K562 (cell line): ENCODE data around the gene PPM1N. TPM values are rescaled to one million over a fixed set of nuclear protein-coding genes. Genes with fewer than 3 reads are reported as not detected.

ENCODE experiments used
- CSDE1 ChIP-seq, 2 experiments: fragments of 450-650 bp; IDR thresholded peaks; 2 replicates each; pipeline ENCODE4 v1.6.1; 2016; ENCODE audit warnings: mild to moderate bottlenecking in 1 of 2
- EP300 ChIP-seq: IDR thresholded peaks from 2 replicates; pipeline ENCODE4 v1.6.1; 2012; ENCODE audit warnings: low read length, improper control_type of control experiment
- ESRRB ChIP-seq: fragments of 250-450 bp; sonication (Bioruptor Pico); IDR thresholded peaks from 2 replicates; pipeline ENCODE4 v1.5.0; 2020; ENCODE audit warnings: mild to moderate bottlenecking, moderate library complexity, borderline replicate concordance
- ETV6 ChIP-seq, 3 experiments: fragments of 150-350 bp in 1 of 3; sonication (generic) in 1 of 3; formaldehyde crosslinking in 1 of 3; IDR thresholded peaks; 2 replicates each; pipeline versions ENCODE4 v1.6.1 to v1.8.0; 2014 to 2022; ENCODE audit warnings: borderline replicate concordance in 2 of 3, low read depth in 2 of 3, antibody characterized with exemption in 1 of 3, low read length in 1 of 3, mild to moderate bottlenecking in 1 of 3, missing genetic modification reagents in 1 of 3
- FOS ChIP-seq: IDR thresholded peaks from 3 replicates; pipeline ENCODE4 v1.6.1; 2011; ENCODE audit not compliant: insufficient read length; ENCODE audit errors: extremely low read depth
- GATAD2B ChIP-seq: fragments of 450-650 bp; IDR thresholded peaks from 2 replicates; pipeline ENCODE4 v1.6.1; 2017; ENCODE audit warnings: mild to moderate bottlenecking, borderline replicate concordance
- HEY1 ChIP-seq: fragments of 250-450 bp; sonication (Bioruptor Pico); IDR thresholded peaks from 2 replicates; pipeline ENCODE4 v1.5.0; 2020; ENCODE audit warnings: mild to moderate bottlenecking, moderate library complexity, borderline replicate concordance
- HMG20A ChIP-seq: fragments of 450-650 bp; formaldehyde crosslinking; conservative IDR thresholded peaks from 2 replicates; pipeline ENCODE4 v1.4.0; 2020; ENCODE audit warnings: mild to moderate bottlenecking, mixed read lengths
- HMG20B ChIP-seq: fragments of 250-450 bp; sonication (Bioruptor Pico); IDR thresholded peaks from 2 replicates; pipeline ENCODE4 v1.5.0; 2021; ENCODE audit warnings: mild to moderate bottlenecking
- MXI1 ChIP-seq: IDR thresholded peaks from 2 replicates; pipeline ENCODE4 v1.6.1; 2011; ENCODE audit warnings: low read depth, mild to moderate bottlenecking, improper control_type of control experiment, low read length
- PHB ChIP-seq: fragments of 250-450 bp; sonication (Bioruptor Pico); IDR thresholded peaks from 2 replicates; pipeline ENCODE4 v1.5.0; 2021
- POLR2B ChIP-seq: fragments of 450-650 bp; IDR thresholded peaks from 2 replicates; pipeline ENCODE4 v1.6.1; 2018; ENCODE audit warnings: low read depth; ENCODE audit not compliant: partially characterized antibody
- SRSF1 ChIP-seq: fragments of 200-400 bp; formaldehyde crosslinking; IDR thresholded peaks from 2 replicates; pipeline ENCODE4 v1.6.1; 2017; ENCODE audit warnings: mild to moderate bottlenecking, low read depth, low read length, moderate library complexity
- ZNF134 ChIP-seq: fragments of 250-450 bp; sonication (Bioruptor Pico); conservative IDR thresholded peaks from 2 replicates; pipeline ENCODE4 v1.4.0; 2020
- ZNF282 ChIP-seq: sonication (generic); formaldehyde crosslinking; IDR thresholded peaks from 2 replicates; pipeline ENCODE4 v1.8.1; 2023; ENCODE audit warnings: missing genetic modification reagents
- polyA plus RNA-seq, 8 experiments: library from polyadenylated mRNA; depleted of rRNA in 4 of 8; stranded (reverse) in 5 of 8; unstranded in 3 of 8; fragments of >200 nt; fragmentation: Nextera tagmentation in 2 of 8; fragmentation: Illumina TruSeq in 1 of 8; extraction: Ambion mirVana in 2 of 8; extraction: Trizol in 1 of 8; gene quantifications; 2 replicates each; pipeline versions ENCODE4 v1.2.1 to v1.2.3, GENCODE V29; 2011 to 2014; ENCODE audit warnings: inconsistent platforms in 1 of 8, missing spikeins in 1 of 8
- total RNA-seq, 7 experiments: library from RNA; depleted of rRNA in 6 of 7; stranded (reverse); fragments of >200 nt in 6 of 7; fragmentation: Illumina TruSeq in 2 of 7; extraction: Trizol in 2 of 7; gene quantifications; 2 replicates each; pipeline versions ENCODE4 v1.2.1 to v1.2.3, GENCODE V29; 2011 to 2021; ENCODE audit warnings: low replicate concordance in 1 of 7
- TF ChIP-seq, protein P1 (sequence below): fragments of 450-650 bp; formaldehyde crosslinking; conservative IDR thresholded peaks from 2 replicates; pipeline ENCODE4 v1.4.0; 2022; ENCODE audit warnings: mild to moderate bottlenecking, missing genetic modification characterization
- TF ChIP-seq, protein P2 (sequence below): sonication (generic); formaldehyde crosslinking; IDR thresholded peaks from 2 replicates; pipeline ENCODE4 v1.8.0; 2022; ENCODE audit warnings: mild to moderate bottlenecking, missing genetic modification reagents
- TF ChIP-seq, protein P3 (sequence below): fragments of 250-450 bp; sonication (Bioruptor Pico); IDR thresholded peaks from 2 replicates; pipeline ENCODE4 v1.4.0; 2020; ENCODE audit warnings: mild to moderate bottlenecking, moderate library complexity
- TF ChIP-seq, protein P4 (sequence below): sonication (generic); formaldehyde crosslinking; IDR thresholded peaks from 2 replicates; pipeline ENCODE4 v1.5.0; 2020; ENCODE audit warnings: missing genetic modification reagents
- TF ChIP-seq, protein P5 (sequence below): fragments of 450-650 bp; IDR thresholded peaks from one replicate; pipeline ENCODE4 v1.6.1; 2018; ENCODE audit warnings: mild to moderate bottlenecking, moderate library complexity; ENCODE audit not compliant: partially characterized antibody

PPM1N gene
- total and polyA plus RNA-seq, 9 of the 15 experiments (the other 6 are each of a cell fraction or from before 2014, with no cell fraction given): 4.5 to 15.6 (median 8.7) TPM

DNA sequence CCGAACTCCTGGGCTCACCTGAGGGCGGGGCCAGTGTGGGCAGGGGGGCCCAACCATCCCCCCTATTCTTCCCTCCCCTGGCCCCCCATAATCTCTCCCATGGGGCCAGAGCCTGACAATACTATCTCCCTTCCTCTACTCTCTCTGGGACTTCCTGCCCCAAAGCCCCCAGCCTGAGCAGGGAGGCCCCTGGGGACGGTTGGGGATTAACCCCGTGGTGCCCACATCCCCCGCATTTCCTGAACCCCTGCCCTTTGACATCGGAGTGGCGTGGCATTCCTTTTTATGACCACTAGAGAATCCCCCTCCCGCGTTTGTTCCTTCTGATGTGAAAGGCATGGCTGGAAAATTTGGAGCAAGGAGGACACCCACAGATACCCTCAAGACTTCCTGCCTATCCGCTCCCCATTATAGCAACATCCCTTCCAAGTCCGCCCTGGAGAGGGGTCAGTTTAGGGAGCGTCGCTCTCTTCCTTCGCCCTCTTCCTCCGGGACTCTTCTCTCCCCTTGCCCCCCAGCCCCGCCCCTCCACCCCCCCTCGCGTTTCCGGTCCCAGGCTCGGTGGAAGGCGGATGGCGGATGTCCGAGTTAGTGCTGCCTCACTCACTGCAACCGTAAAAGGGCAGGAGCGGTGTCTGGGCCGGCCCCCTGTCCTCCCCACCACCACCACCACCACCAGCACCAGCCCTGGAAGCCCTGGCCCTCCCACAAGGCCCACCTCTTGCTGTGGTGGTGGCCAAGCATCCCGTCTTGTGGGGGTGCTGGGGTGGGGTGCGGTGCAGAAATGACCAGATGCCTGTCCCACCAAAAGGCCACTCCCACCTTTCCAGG lies 10.8 kb downstream of the PPM1N start (continued):
- peak; percentile 50; the same call in 1 of the 2 replicates for TF ChIP-seq EP300
- TF ChIP-seq POLR2B: peak; percentile 36
- TF ChIP-seq, protein P1, sequence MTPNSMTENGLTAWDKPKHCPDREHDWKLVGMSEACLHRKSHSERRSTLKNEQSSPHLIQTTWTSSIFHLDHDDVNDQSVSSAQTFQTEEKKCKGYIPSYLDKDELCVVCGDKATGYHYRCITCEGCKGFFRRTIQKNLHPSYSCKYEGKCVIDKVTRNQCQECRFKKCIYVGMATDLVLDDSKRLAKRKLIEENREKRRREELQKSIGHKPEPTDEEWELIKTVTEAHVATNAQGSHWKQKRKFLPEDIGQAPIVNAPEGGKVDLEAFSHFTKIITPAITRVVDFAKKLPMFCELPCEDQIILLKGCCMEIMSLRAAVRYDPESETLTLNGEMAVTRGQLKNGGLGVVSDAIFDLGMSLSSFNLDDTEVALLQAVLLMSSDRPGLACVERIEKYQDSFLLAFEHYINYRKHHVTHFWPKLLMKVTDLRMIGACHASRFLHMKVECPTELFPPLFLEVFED (CRISPR knock-in tag): peak; percentile 65; the same call in 1 of the 2 replicates
- no peak for TF ChIP-seq HEY1 (CRISPR knock-in tag)
- peak in 1 of 2 experiments; percentile 61; a peak in 1 of 4 replicates for TF ChIP-seq ETV6 (IDR thresholded peaks at IDR 0.05; ENCODE audit: borderline replicate concordance in 1 of 2, low read depth in 2 of 2, low read length in 1 of 2)
- TF ChIP-seq ETV6 (CRISPR knock-in tag; IDR thresholded peaks at IDR 0.05; ENCODE audit: borderline replicate concordance): no peak
- no peak for TF ChIP-seq PHB (CRISPR knock-in tag)
- TF ChIP-seq, protein P2, sequence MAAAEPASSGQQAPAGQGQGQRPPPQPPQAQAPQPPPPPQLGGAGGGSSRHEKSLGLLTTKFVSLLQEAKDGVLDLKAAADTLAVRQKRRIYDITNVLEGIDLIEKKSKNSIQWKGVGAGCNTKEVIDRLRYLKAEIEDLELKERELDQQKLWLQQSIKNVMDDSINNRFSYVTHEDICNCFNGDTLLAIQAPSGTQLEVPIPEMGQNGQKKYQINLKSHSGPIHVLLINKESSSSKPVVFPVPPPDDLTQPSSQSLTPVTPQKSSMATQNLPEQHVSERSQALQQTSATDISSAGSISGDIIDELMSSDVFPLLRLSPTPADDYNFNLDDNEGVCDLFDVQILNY: no peak
- no peak for TF ChIP-seq GATAD2B
- TF ChIP-seq, protein P3, sequence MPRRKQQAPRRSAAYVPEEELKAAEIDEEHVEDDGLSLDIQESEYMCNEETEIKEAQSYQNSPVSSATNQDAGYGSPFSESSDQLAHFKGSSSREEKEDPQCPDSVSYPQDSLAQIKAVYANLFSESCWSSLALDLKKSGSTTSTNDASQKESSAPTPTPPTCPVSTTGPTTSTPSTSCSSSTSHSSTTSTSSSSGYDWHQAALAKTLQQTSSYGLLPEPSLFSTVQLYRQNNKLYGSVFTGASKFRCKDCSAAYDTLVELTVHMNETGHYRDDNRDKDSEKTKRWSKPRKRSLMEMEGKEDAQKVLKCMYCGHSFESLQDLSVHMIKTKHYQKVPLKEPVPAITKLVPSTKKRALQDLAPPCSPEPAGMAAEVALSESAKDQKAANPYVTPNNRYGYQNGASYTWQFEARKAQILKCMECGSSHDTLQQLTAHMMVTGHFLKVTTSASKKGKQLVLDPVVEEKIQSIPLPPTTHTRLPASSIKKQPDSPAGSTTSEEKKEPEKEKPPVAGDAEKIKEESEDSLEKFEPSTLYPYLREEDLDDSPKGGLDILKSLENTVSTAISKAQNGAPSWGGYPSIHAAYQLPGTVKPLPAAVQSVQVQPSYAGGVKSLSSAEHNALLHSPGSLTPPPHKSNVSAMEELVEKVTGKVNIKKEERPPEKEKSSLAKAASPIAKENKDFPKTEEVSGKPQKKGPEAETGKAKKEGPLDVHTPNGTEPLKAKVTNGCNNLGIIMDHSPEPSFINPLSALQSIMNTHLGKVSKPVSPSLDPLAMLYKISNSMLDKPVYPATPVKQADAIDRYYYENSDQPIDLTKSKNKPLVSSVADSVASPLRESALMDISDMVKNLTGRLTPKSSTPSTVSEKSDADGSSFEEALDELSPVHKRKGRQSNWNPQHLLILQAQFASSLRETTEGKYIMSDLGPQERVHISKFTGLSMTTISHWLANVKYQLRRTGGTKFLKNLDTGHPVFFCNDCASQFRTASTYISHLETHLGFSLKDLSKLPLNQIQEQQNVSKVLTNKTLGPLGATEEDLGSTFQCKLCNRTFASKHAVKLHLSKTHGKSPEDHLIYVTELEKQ: no peak
- no peak for TF ChIP-seq FOS
- TF ChIP-seq HMG20B (CRISPR knock-in tag): no peak
- TF ChIP-seq CSDE1 (IDR thresholded peaks at IDR 0.05): no peak
- TF ChIP-seq MXI1: no peak
- TF ChIP-seq ZNF282 (CRISPR knock-in tag): no peak
- TF ChIP-seq HMG20A: no peak
- TF ChIP-seq, protein P4, sequence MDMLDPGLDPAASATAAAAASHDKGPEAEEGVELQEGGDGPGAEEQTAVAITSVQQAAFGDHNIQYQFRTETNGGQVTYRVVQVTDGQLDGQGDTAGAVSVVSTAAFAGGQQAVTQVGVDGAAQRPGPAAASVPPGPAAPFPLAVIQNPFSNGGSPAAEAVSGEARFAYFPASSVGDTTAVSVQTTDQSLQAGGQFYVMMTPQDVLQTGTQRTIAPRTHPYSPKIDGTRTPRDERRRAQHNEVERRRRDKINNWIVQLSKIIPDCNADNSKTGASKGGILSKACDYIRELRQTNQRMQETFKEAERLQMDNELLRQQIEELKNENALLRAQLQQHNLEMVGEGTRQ (CRISPR knock-in tag): no peak
- TF ChIP-seq ZNF134 (CRISPR knock-in tag): no peak
- TF ChIP-seq, protein P5, sequence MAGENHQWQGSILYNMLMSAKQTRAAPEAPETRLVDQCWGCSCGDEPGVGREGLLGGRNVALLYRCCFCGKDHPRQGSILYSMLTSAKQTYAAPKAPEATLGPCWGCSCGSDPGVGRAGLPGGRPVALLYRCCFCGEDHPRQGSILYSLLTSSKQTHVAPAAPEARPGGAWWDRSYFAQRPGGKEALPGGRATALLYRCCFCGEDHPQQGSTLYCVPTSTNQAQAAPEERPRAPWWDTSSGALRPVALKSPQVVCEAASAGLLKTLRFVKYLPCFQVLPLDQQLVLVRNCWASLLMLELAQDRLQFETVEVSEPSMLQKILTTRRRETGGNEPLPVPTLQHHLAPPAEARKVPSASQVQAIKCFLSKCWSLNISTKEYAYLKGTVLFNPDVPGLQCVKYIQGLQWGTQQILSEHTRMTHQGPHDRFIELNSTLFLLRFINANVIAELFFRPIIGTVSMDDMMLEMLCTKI: no peak
- TF ChIP-seq SRSF1: no peak
- TF ChIP-seq ESRRB (CRISPR knock-in tag): no peak
